GM19467 (cell line): ENCODE results near the gene ACAT1.
"Not testable (repeated sequence)": the region's sequence is repeated elsewhere in the genome, so short reads cannot be mapped to it uniquely, and the experiment has no call there.

ENCODE experiments used
- ATAC-seq: cut with Tn5 transposase; IDR thresholded peaks from one replicate; pipeline ENCODE4 v1.9.1; 2021; ENCODE audit warnings: mild to moderate bottlenecking, moderate library complexity; ENCODE audit not compliant: unreplicated experiment

Gene ACAT1

DNA sequence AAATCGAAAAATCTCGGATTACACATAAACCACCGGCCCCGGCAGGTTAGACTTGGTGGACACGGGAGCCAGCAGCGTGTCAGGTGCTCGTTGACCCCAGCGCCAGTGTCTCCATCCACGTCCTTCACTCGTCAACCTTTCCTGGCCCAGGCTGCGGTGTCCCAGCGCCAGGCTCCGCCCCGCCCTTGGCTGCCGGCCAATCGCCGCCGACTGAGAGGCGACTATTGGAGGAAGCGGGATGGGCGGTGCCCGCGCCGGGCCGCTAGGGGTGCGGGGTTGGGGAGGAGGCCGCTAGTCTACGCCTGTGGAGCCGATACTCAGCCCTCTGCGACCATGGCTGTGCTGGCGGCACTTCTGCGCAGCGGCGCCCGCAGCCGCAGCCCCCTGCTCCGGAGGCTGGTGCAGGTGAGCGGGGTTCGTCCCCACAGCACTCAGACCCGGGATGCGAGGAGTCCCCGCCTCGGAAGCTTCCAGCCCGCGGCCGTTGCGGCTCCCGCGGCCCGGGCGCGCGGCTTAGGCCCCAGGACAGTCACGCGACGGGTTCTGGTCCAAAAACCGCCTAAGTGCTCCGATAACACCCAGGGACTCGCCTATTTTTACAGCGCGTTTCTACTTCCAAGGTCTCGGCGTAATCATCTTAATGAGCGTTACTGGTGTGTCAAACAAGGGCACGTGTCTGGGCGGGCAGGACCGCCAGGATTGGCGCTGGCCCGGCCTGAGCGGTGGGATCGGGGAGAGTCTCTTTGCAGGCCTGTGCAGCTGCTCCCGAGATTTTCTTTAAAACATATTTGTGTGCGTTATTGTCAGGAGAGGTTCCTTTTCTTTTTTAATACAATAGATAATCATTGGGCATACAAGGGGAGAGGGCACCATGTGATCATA is at the start of gene ACAT1:
Gene ACAT1, plus strand, starts transcription at position 294 of the 882 bp plus-strand sequence. Its CDS starts 40 bp downstream, at position 334.
- peak; percentile 98 for ATAC-seq

DNA sequence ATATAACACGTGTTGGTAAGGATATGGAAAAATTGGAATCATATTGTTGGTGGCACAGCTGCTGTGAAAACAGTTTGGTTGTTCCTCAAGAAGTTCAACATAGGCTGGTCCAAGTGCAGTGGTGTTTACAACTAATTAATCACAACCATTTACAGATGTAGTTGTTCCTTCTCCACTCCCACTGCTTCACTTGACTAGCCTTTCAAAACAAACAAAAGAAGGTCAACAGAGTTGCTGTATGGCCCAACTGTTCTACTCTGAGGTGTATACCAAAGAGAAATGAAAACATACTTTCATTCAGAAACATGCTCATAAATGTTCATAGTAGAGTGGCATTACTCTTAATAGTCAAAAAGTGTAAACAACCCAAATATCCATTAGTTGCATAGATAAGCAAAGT is 36.6 kb upstream of the ACAT1 start:
- ATAC-seq, result no peak

DNA sequence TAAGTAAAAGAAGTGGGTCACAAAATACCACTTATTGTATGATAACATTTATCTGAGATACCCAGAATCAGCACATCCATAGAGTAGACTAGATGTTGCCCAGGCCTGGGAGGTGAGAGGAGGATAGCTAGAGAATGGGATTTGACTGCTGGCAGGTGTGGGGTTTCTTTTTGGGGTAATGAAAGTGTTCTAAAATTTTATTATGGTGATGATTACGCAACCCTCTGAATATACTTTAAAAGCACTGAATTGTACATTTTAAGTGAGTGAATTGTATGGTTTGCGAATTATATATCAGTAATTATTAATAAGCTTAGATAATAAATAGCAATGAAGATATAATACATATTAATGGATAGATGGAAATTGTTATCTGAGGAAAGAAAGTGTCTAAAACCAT is 35.7 kb upstream of the ACAT1 start:
- no peak for ATAC-seq

- no peak for ATAC-seq
Observed at GRCh38 chr11:108092134-108092533, 29.2 kb upstream of the ACAT1 start.

DNA sequence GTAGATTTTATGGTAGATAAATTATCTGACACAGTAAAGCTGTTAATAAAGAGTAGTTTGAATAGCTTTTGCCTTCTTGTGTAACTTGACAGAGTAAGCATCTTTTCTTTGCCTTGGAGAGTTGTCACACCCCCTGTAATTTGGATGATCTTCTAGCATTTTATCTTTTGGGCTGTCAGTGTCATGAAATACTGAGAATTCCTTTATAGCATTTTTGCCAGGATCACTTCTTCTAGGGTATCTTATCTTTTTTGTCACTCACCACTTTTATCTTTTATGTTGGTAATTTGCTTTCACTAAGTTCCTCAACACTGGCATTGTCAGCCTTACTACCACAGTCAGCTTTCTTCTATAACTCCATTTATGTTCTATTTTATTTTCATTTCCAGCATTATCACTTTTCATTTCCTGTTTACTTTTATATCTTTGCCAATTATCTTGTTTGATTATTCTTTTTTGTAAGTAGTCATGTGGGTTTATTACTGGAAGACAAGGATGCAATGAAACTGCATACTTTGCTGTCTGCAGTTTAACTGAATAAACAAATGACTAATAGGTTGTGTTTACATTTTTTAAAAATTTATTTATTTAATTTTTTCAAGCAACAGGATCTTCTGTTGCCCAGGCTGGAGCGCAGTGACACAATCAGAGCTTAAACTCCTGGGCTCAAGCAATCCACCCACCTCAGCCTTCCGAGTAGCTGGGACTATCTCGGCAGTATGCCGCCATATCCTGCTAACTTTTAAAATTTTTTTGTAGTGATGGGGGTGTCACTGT is 28.1 kb upstream of the ACAT1 start:
- no peak for ATAC-seq

- ATAC-seq, result no peak
Observed at GRCh38 chr11:108097179-108097578, 24.2 kb upstream of the ACAT1 start.

- ATAC-seq, result no peak
Observed at GRCh38 chr11:108101090-108101775, 20.1 kb upstream of the ACAT1 start.

GRCh38 chr11:108111126-108111525 is 10.2 kb upstream of the ACAT1 start:
- ATAC-seq, result no peak

DNA sequence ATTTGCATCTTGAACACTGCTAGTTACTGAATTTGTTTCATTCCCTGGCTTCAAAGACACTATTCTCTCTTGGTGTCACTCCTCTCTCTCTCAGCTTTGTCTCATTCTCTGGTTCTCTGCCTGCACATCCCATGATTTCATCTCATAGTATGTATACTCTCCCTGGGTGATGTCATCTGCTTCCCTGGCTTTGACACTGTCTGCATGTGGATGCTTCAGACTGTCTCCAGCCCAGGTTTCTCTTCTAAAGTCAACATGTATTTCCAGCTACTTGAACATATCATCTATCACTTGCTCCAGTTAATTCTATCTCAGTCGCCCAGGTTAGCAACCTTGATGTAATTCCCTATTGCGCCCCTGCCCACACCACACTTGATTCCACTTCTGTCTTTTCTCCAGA is 9.3 kb upstream of the ACAT1 start:
- no peak for ATAC-seq

- no peak for ATAC-seq
Observed at GRCh38 chr11:108115500-108116140, 5.7 kb upstream of the ACAT1 start.

DNA sequence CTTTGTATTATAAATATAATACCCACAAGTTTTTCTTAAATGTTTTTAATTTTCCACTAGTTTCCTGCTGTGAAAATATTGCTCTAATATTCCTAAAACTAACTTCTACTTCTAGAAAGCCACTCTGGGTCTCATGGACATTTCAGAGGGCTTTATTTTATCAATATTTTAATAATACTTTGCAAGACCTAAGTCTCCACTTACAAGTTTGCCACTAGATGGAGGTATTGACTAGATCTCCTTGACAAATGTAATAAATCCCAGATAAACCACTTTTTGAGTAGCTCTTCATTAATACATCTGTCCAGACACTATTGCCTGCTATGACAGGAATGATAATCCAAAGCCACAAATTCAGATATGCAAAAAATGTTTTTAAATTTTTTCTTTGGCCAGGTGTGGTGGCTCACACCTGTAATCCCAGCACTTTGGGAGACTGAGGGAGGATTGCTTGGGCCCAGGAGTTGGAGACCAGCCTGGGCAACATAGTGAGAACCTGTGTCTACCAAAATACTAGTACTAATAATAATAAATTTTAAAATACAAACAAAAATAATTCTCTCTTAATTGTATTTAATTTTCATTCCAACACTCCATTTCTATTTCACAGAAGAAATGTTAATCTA is 3.5 kb upstream of the ACAT1 start:
- no peak for ATAC-seq

GRCh38 chr11:108120936-108121273 is 462 bp upstream of the ACAT1 start:
- ATAC-seq, result not testable (repeated sequence)

DNA sequence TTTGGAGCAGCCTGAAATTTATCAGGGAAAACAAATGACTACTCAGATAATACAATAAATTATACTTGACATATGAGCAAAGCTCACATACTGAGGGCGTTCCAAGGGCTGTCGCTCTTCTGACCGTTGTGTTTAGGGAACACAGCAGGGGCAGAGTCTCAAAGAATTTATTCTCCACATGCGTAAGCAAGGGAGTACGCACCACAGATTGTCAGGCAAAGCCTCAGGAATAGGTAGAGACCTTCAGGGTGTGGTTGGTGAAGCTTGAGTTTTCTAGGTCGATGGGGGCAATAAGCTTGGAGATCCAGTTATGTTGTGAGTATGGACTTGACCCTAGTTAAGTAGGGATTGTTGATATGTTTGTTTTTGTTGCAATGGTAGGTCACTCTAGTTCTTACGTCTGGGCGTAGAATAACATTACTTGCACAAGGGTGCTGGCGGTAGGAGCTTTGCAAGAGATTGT is 830 bp downstream of the ACAT1 start:
- ATAC-seq, result no peak

GRCh38 chr11:108125096-108125495 is 3.7 kb downstream of the ACAT1 start:
- no peak for ATAC-seq

DNA sequence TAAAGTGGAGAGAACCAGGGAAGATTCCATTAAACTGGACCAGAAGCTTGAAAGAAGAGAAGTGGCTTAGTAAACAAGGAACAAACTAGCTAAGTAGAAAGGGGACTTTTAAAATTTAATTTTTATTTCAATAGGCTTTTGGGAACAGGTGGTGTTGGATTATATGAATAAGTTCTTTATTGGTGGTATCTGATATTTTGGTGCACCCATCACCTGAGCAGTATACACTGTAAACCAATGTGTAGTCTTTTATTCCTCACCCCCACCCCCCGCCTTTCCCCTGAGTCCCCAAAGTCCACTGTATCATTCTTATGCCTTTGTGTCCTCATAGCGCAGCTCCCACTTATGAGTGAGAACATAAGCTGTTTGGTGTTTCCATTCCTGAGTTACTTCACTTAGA is 7.4 kb downstream of the ACAT1 start:
- ATAC-seq, result no peak

DNA sequence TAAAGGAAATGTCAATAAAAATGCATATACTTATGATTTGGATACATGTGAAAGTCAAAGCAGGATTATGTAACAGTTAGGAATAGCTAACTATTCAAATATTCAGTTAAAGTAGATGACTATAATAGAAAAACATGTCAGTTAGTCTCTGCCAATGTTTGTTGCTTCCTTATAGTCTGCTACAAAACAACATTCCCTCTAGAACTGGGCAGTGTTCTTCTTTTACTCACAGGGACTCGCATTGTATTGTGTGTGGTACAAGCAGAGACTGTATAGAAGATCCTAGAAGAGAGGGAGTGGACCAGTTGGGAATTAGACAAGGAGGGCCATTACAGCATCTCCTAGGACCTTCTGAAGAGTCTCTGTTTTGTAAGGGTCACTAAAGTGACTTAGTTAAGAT is 10.6 kb downstream of the ACAT1 start:
- no peak for ATAC-seq

DNA sequence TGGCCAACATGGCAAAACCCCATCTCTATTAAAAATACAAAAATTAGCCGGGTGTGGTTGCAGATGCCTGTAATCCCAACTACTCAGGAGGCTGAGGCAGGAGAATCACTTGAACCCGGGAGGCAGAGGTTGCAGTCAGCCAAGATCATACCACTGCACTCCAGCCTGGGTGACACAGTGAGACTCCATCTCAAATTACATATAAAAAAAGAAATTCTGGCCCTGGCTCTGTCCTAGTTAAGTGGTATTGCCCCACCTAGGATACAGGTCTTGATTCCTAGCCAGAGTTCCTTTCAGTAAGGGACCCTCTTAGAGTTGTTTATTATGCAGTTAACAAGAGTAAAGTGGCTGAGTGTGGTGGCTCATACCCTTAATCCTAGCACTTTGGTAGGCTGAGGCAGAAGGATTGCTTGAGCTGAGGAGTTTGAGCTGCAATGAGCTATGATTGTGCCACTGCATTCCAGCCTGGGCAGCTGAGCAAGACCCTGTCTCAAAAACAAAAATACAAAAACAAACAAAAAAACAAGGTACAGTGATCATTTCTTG is 11.7 kb downstream of the ACAT1 start:
- ATAC-seq, result not testable (repeated sequence)

DNA sequence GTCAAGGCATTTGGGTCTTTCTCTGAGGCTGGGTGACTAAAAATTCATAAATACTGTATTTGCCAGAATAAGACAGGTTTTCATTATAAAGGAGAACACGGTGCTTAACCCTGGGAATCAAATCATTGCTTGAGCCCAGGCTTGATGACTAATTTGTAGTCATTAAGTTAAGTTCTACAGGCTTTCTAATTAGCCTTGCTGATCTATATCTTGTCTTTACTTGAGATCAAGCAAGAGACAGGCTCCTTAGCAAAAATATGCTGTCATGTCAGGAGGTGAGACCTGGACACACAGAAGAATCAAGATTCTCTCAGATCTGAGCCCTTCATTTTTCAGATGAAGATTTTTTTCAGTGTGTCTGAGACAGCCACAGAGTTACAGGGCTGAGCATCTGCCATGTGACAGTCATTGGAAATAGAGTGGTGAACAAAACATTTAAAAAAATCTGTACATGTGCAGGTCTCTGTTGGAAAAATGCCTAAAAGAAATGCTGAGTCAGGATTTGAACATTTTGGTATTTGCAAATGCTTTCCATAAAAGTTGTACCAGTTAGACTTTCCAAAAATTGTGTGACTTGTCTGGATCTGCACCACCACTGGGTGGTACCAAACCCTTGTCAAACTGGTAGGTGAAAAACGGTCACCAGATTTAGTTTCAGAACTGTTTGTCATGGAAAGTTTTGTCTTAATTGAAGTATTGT is 14.6 kb downstream of the ACAT1 start:
- ATAC-seq, result no peak

- no peak for ATAC-seq
Observed at GRCh38 chr11:108137212-108137611, 15.8 kb downstream of the ACAT1 start.

DNA sequence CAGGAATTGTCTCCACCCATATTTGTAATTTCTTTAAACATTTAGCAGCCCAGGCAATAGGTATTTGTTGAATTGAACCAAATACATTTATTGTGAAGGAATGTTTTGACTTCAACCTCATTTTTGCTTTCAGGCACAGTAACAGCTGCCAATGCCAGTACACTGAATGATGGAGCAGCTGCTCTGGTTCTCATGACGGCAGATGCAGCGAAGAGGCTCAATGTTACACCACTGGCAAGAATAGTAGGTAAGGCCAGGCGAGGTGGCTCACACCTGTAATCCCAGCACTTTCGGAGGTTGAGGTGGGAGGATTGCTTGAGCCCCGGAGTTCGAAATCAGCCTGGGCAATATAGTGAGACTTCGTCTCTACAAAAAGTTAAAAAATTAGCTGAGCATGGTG is 20.9 kb downstream of the ACAT1 start:
- no peak for ATAC-seq
